ENCODE results near the gene VASN. TPM values are rescaled to one million over a fixed set of nuclear protein-coding genes. Genes with fewer than 3 reads are reported as not detected.
A peak's percentile ranks its signal among the peaks of the same experiment; 100 is the strongest.

The VASN gene
- total RNA-seq, 4 donors from 2014 or later: 9.2 to 20.2 (median 14.2) TPM

DNA sequence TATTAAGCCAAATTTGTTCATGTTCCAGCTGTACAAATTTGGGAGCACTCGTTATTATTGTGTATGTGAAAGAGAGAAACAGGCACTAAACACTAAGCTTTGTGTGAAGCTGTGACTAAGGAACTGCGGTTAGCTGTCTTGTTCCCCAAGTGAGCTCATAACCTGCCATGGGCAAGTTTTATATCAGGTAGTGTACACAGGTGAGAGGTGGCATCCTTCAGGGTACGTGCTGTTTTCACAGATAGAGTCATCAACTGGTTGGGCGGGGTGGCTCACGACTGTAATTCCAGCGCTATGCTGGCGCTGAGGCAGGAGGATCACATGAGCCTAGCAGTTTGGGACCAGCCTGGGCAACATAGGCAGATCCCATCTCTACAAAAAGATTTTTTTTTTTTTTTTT, 56.9 kb downstream of the VASN start:
- no peaks in the 10 kb centered on the region for H3K9me3 ChIP-seq
- DNase-seq: no peak
- peak overlapping the region in 2 of 4 donors; percentile 50 to 54 for H3K27ac ChIP-seq
- peaks cover 9 to 44% (median 26%) of the 10 kb centered on the region in 3 donors for H3K4me1 ChIP-seq
- TF ChIP-seq POLR2A (IDR thresholded peaks at IDR 0.05): no peak
- TF ChIP-seq, protein P1, sequence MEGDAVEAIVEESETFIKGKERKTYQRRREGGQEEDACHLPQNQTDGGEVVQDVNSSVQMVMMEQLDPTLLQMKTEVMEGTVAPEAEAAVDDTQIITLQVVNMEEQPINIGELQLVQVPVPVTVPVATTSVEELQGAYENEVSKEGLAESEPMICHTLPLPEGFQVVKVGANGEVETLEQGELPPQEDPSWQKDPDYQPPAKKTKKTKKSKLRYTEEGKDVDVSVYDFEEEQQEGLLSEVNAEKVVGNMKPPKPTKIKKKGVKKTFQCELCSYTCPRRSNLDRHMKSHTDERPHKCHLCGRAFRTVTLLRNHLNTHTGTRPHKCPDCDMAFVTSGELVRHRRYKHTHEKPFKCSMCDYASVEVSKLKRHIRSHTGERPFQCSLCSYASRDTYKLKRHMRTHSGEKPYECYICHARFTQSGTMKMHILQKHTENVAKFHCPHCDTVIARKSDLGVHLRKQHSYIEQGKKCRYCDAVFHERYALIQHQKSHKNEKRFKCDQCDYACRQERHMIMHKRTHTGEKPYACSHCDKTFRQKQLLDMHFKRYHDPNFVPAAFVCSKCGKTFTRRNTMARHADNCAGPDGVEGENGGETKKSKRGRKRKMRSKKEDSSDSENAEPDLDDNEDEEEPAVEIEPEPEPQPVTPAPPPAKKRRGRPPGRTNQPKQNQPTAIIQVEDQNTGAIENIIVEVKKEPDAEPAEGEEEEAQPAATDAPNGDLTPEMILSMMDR (IDR thresholded peaks at IDR 0.05): no peak
- 56 to 69% methylated on average over 7 of the region's 7 CpGs for WGBS, 2 donors
- no peaks in the 10 kb centered on the region for H3K27me3 ChIP-seq
- intact Hi-C loops (cut with DNase I): no loop called here
- peaks cover 0 to 46% (median 8%) of the 10 kb centered on the region in 3 donors for H3K36me3 ChIP-seq
- H3K4me3 ChIP-seq: no peak overlapping the region

GRCh38 chr16:4431023-4431422, 59.4 kb downstream of the VASN start:
- intact Hi-C loops (cut with DNase I): no loop called here
- Histone ChIP-seq H3K36me3 (peaks cover 0 to 71% (median 12%) of the 10 kb centered on the region in 3 donors), H3K27ac (no peak overlapping the region), H3K4me3 (no peak overlapping the region), H3K9me3 (no peaks in the 10 kb centered on the region), H3K27me3 (no peaks in the 10 kb centered on the region), H3K4me1 (peaks cover 4 to 34% (median 23%) of the 10 kb centered on the region in 3 donors)
- 89 to 91% methylated on average over 8 to 9 of the region's 9 CpGs for WGBS, 2 donors
- TF ChIP-seq, protein P1 (IDR thresholded peaks at IDR 0.05): no peak
- no peak for TF ChIP-seq POLR2A (IDR thresholded peaks at IDR 0.05)
- DNase-seq: no peak

Small RNA genes lying within 50 kb of the gene (small RNA-seq; reads per million reads assigned to genes)
- gene AC012676.2: 0 reads per million in 4 donors

Other genes with a start within 250 kb of the VASN start
- 1 to 10 TPM in 1 of 4 donors, under 1 TPM in 2, not detected in 1; 0.04 to 1.8 (median 0.38) TPM for gene SRL, start 129.8 kb upstream of the VASN start, total RNA-seq
- gene TFAP4, start 98.8 kb upstream of the VASN start, total RNA-seq: 1 to 10 TPM; 5.8 to 9.8 (median 9.3) TPM
- 1 to 10 TPM in 1 of 4 donors, under 1 TPM in 3; 0.30 to 1.7 (median 0.67) TPM for gene GLIS2, start 55.8 kb upstream of the VASN start, total RNA-seq
- gene PAM16, start 20.5 kb upstream of the VASN start, total RNA-seq: 10 to 100 TPM; 29.5 to 40.8 (median 33.2) TPM
- 10 to 100 TPM; 15.8 to 25.9 (median 17.8) TPM for gene CORO7, start 44.7 kb downstream of the VASN start, total RNA-seq
- 10 to 100 TPM; 45.2 to 59.1 (median 49.1) TPM for gene DNAJA3, start 54.0 kb downstream of the VASN start, total RNA-seq
- gene NMRAL1, start 102.8 kb downstream of the VASN start, total RNA-seq: 10 to 100 TPM; 25.4 to 55.5 (median 34.9) TPM
- gene HMOX2, start 104.5 kb downstream of the VASN start, total RNA-seq: 10 to 100 TPM; 46.9 to 94.0 (median 75.0) TPM
- gene CDIP1, start 166.9 kb downstream of the VASN start, total RNA-seq: 10 to 100 TPM; 10.2 to 26.5 (median 16.5) TPM
- gene C16orf96, start 184.5 kb downstream of the VASN start, total RNA-seq: under 1 TPM in 3 of 4 donors, not detected in 1; 0.04 to 0.19 (median 0.06) TPM
- gene UBALD1, start 243.0 kb downstream of the VASN start, total RNA-seq: 10 to 100 TPM in 1 of 4 donors, 1 to 10 TPM in 3; 5.9 to 17.0 (median 9.6) TPM